IPS-NIHi11 (cell line): ENCODE data around the gene WDR77.

Source experiments
- DNase-seq: peaks from one replicate; pipeline ENCODE4 v3.0.0; 2012; ENCODE audit warnings: mixed read lengths, low spot score

WDR77 gene

DNA sequence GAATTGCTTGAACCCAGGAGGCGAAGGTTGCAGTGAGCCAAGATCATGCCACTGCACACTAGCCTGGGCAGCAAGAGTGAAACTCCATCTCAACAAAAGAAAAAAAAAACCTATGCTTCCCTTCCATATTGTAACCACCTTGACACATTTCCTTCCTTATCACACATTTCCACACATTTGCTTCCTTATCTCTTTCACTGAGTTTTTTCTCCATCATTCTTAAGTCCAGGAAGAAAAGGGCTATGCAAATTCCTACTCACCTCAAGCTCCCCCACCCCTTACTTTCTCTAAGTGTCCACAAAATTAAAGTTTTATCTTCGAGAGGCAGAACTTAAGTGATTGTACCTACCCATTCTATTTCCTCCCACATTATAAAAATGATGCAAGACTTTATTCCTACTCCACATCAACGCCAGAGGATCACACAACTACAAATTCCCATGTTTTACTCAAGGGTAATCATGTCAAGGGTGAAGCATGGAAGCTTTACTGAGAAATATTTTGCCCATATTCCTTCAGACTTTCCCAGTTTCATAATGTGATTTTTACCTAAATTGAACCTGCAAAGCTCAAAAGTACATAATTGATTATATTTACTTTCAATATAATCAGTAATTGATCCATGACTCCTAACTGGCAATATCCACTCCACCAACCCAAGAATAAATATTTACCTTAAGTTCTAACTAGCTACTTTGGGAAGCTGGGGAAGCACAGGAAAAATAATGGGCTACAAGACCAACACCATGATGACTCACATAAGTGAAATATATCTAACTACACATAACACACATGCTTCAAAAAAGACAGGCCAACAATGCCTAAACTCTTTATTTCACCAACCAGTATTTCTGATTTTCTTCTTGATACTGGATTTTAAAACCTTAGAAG, 9.3 kb downstream of the WDR77 start:
- DNase-seq = no peak

DNA sequence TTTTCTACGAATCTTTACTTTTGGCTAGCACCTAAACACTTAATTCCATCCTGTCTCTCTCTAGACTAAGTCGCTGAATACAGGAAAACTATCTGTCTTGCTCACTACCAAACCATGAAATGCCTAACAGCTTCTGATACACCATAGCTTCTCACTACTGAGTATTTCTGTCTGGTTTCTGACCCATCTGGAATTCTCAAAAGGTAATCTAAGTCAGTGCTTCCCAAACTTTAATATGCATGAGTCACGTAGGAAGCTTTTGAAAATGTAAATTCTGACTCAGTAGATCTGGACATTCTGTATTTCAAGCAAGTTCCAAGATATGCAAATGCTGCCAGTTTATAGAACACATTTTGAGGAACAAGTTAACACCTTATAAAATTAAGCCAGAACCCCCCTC, 12.3 kb downstream of the WDR77 start:
- no peak for DNase-seq

- DNase-seq = no peak
Measured at GRCh38 chr1:111424281-111424680, 24.8 kb downstream of the WDR77 start.

- no peak for DNase-seq
Measured at GRCh38 chr1:111422546-111423391, 26.3 kb downstream of the WDR77 start.

DNA sequence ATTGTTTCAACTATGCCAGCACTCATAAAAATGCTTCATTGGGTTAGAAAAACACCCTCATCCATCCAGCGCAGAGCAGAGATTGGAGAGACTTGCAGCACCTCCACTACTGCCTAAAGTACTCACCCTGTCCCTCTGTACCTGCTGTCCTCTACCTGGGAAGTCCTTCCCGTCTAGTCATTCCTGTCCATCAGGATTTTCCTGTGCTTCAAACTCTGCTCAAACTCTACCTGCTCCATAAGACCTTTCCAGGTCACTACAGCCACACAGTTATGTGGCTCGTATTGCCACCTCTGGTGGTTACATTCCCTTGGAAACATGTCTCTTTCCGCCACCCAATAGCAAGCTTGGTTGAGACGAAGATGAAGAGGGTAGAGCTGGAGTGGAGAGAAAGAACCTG, 28.7 kb downstream of the WDR77 start:
- DNase-seq = no peak

- DNase-seq = no peak
Measured at GRCh38 chr1:111419037-111419436, 30.0 kb downstream of the WDR77 start.

DNA sequence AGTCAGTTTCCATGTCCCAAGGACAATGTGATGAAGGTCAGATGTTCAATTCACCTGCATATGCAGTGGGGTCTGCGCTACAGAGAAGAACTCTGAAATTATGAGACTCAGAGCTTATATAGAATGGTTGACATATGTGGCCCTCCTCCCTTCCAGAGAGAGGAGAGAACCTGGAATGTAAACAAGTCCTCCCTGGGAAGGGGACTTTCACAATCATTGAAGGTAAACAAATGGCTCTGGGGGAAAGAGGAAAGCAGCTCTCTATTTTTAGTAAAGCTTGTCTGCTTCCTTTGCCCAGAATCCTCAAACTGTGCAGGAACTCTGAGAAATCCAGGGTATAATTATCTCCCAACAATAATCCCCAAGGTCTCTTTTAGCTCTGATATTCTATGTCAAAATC, 31.3 kb downstream of the WDR77 start:
- no peak for DNase-seq

GRCh38 chr1:111415461-111415860, 33.6 kb downstream of the WDR77 start:
- DNase-seq = no peak

GRCh38 chr1:111414756-111415155, 34.3 kb downstream of the WDR77 start:
- DNase-seq = no peak

- DNase-seq = no peak
Measured at GRCh38 chr1:111412839-111413238, 36.2 kb downstream of the WDR77 start.

DNA sequence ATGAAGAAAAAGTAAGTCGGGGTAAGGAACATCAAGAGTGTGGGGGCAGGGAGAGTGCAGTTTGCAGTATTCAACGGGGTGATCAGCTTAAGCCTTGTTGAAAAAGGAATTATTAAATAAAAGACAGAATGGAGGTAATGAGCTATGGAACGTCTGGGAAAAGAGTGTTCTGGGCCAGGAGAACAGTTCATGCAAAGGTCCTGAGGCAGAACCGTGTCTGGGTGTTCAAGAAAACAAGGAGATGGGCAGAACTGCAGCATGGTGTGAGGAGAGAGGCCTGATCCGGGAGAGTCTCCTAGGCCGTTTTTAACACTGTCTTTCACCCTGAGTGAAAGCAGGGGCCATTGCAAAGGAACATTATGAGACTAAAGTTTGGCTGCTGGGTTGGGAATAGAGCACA, 41.8 kb downstream of the WDR77 start:
- DNase-seq = no peak

GRCh38 chr1:111406321-111406768, 42.7 kb downstream of the WDR77 start:
- no peak for DNase-seq

GRCh38 chr1:111404588-111404987, 44.5 kb downstream of the WDR77 start:
- DNase-seq = no peak

GRCh38 chr1:111402083-111402482, 47.0 kb downstream of the WDR77 start:
- DNase-seq = no peak

DNA sequence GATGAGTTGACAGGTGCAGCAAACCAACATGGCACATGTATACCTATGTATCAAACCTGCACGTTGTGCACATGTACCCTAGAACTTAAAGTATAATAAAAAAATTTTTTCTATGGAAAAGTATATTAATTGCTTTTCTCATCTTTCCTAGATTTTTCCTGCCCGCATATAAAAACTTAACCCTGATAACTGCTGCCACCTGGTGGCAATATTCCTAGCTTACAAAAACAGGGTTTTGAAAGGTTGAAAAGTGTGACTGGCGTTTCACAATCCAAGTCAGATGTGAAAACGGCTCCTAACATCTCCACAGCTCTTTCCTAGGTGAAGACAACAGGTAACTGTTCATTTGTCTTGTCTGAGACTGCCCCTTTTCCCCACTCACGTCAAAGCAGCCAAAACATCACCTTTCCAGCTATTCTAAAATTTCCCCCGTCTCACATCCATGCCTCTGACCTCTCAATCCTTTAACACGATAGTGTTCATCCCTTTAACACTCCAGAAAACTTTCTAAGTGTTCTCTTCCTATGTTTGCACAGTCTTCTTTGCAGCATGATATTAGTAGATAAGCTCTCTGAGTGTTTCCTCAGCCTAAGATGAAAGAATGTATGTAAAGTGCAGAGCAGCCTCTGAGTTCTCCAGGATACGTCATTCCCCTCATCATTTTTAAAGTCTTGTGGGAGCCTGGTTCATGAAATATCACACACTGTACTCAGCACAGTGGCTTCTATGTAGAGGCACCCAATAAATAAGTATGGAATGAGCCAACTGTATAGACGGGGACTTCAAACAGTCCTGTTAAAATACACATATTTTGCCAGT, 49.1 kb downstream of the WDR77 start:
- peak; percentile 54 for DNase-seq

DNA sequence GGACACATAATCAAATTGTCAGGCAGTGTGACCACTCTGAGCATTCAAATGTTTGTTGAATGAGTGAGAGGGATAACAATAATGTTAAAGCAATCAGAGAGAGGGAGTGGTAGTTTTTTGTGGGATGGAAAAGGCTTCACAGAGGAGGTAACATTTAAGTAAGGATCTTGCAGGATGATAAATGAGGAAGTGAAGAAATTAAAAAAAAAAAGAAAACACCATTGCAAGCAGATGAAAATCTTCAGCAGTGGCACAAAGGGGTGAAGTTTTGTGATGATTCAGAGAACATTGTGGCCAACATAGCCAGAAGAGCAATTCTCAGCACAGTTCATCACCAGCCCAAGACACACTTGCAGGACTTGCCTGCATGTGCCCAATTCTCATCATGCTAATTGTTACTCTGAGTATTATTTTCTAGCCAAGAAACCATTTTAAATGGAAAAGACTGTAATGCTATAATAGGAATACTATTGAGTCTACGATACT, 56.6 kb downstream of the WDR77 start:
- DNase-seq = no peak

GRCh38 chr1:111392042-111392441, 57.0 kb downstream of the WDR77 start:
- no peak for DNase-seq
